ENCODE results near the gene CTTNBP2.

Gene CTTNBP2

GRCh38 chr7:117707080-117707479 lies 166.2 kb downstream of the CTTNBP2 start:
- no peak overlapping the region for H2AFZ ChIP-seq (ENCODE audit: low read depth, low read length, severe bottlenecking)
- TF ChIP-seq EZH2phosphoT487 (conservative IDR thresholded peaks at IDR 0.05; ENCODE audit: low read length), result no peak
- TF ChIP-seq, protein P1, sequence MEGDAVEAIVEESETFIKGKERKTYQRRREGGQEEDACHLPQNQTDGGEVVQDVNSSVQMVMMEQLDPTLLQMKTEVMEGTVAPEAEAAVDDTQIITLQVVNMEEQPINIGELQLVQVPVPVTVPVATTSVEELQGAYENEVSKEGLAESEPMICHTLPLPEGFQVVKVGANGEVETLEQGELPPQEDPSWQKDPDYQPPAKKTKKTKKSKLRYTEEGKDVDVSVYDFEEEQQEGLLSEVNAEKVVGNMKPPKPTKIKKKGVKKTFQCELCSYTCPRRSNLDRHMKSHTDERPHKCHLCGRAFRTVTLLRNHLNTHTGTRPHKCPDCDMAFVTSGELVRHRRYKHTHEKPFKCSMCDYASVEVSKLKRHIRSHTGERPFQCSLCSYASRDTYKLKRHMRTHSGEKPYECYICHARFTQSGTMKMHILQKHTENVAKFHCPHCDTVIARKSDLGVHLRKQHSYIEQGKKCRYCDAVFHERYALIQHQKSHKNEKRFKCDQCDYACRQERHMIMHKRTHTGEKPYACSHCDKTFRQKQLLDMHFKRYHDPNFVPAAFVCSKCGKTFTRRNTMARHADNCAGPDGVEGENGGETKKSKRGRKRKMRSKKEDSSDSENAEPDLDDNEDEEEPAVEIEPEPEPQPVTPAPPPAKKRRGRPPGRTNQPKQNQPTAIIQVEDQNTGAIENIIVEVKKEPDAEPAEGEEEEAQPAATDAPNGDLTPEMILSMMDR (IDR thresholded peaks at IDR 0.05; ENCODE audit: insufficient read depth, low read length, poor library complexity, severe bottlenecking), result no peak
- H3K9me3 ChIP-seq (ENCODE audit: insufficient read depth, low read length), result no peaks in the 10 kb centered on the region
- H3F3A ChIP-seq (ENCODE audit: insufficient read depth), result no peaks in the 10 kb centered on the region
- H3K4me3 ChIP-seq (ENCODE audit: insufficient read depth, low read length, poor library complexity, severe bottlenecking), result no peak overlapping the region
- no peaks in the 10 kb centered on the region for H3K79me2 ChIP-seq (ENCODE audit: insufficient read depth, low read length)
- no peak overlapping the region for H3K9ac ChIP-seq (ENCODE audit: low read length)
- no peaks in the 10 kb centered on the region for H3K36me3 ChIP-seq (ENCODE audit: low read length)
- no peak overlapping the region for H3K27ac ChIP-seq (ENCODE audit: low read depth, low read length)
- no peaks in the 10 kb centered on the region for H4K20me1 ChIP-seq (ENCODE audit: low read depth, low read length)
- H3K4me2 ChIP-seq (ENCODE audit: low read depth, low read length, poor library complexity, severe bottlenecking), result no peak overlapping the region
- no peaks in the 10 kb centered on the region for H3K9me2 ChIP-seq (replicated peaks; ENCODE audit: insufficient read depth, low read length)
- H3K27me3 ChIP-seq (ENCODE audit: low read length), result no peaks in the 10 kb centered on the region

- no peaks in the 10 kb centered on the region for H4K20me1 ChIP-seq (ENCODE audit: low read depth, low read length)
- no peak overlapping the region for H2AFZ ChIP-seq (ENCODE audit: low read depth, low read length, severe bottlenecking)
- no peaks in the 10 kb centered on the region for H3F3A ChIP-seq (ENCODE audit: insufficient read depth)
- no peak for TF ChIP-seq EZH2phosphoT487 (conservative IDR thresholded peaks at IDR 0.05; ENCODE audit: low read length)
- TF ChIP-seq, protein P1 (IDR thresholded peaks at IDR 0.05; ENCODE audit: insufficient read depth, low read length, poor library complexity, severe bottlenecking), result no peak
- no peaks in the 10 kb centered on the region for H3K27me3 ChIP-seq (ENCODE audit: low read length)
- no peaks in the 10 kb centered on the region for H3K79me2 ChIP-seq (ENCODE audit: insufficient read depth, low read length)
- H3K4me3 ChIP-seq (ENCODE audit: insufficient read depth, low read length, poor library complexity, severe bottlenecking), result no peak overlapping the region
- H3K4me2 ChIP-seq (ENCODE audit: low read depth, low read length, poor library complexity, severe bottlenecking), result no peak overlapping the region
- H3K9ac ChIP-seq (ENCODE audit: low read length), result no peak overlapping the region
- no peak overlapping the region for H3K27ac ChIP-seq (ENCODE audit: low read depth, low read length)
- no peaks in the 10 kb centered on the region for H3K9me2 ChIP-seq (replicated peaks; ENCODE audit: insufficient read depth, low read length)
- H3K36me3 ChIP-seq (ENCODE audit: low read length), result no peaks in the 10 kb centered on the region
- no peaks in the 10 kb centered on the region for H3K9me3 ChIP-seq (ENCODE audit: insufficient read depth, low read length)
Measured at GRCh38 chr7:117706210-117706609, 167.0 kb downstream of the CTTNBP2 start.

- Histone ChIP-seq H3K9me2 (replicated peaks; ENCODE audit: insufficient read depth, low read length) (no peaks in the 10 kb centered on the region), H3K4me2 (ENCODE audit: low read depth, low read length, poor library complexity, severe bottlenecking) (no peak overlapping the region)
- TF ChIP-seq, protein P1 (IDR thresholded peaks at IDR 0.05; ENCODE audit: insufficient read depth, low read length, poor library complexity, severe bottlenecking), result no peak
- TF ChIP-seq EZH2phosphoT487 (conservative IDR thresholded peaks at IDR 0.05; ENCODE audit: low read length), result no peak
Measured at GRCh38 chr7:117705630-117706029, 167.6 kb downstream of the CTTNBP2 start.

More at GRCh38 chr7:117705630-117706029, 167.6 kb downstream of the CTTNBP2 start:
- H3K9me3 ChIP-seq (ENCODE audit: insufficient read depth, low read length), result no peaks in the 10 kb centered on the region
- H3K4me3 ChIP-seq (ENCODE audit: insufficient read depth, low read length, poor library complexity, severe bottlenecking), result no peak overlapping the region
- H2AFZ ChIP-seq (ENCODE audit: low read depth, low read length, severe bottlenecking), result no peak overlapping the region
- no peaks in the 10 kb centered on the region for H3K79me2 ChIP-seq (ENCODE audit: insufficient read depth, low read length)
- H4K20me1 ChIP-seq (ENCODE audit: low read depth, low read length), result no peaks in the 10 kb centered on the region
- H3F3A ChIP-seq (ENCODE audit: insufficient read depth), result no peaks in the 10 kb centered on the region
- no peak overlapping the region for H3K27ac ChIP-seq (ENCODE audit: low read depth, low read length)
- no peaks in the 10 kb centered on the region for H3K36me3 ChIP-seq (ENCODE audit: low read length)
- no peak overlapping the region for H3K9ac ChIP-seq (ENCODE audit: low read length)
- no peaks in the 10 kb centered on the region for H3K27me3 ChIP-seq (ENCODE audit: low read length)
